Panc1 (cell line): ENCODE data around the gene DVL2.

Source experiments
- POLR2AphosphoS5 ChIP-seq: IDR thresholded peaks from 2 replicates; pipeline ENCODE4 v1.6.1; 2012; ENCODE audit warnings: mild to moderate bottlenecking, low read depth, low read length, moderate library complexity
- TF ChIP-seq, protein P1 (sequence below): fragments of 450-650 bp; IDR thresholded peaks from 2 replicates; pipeline ENCODE4 v1.5.1; 2017; ENCODE audit warnings: mild to moderate bottlenecking

DNA sequence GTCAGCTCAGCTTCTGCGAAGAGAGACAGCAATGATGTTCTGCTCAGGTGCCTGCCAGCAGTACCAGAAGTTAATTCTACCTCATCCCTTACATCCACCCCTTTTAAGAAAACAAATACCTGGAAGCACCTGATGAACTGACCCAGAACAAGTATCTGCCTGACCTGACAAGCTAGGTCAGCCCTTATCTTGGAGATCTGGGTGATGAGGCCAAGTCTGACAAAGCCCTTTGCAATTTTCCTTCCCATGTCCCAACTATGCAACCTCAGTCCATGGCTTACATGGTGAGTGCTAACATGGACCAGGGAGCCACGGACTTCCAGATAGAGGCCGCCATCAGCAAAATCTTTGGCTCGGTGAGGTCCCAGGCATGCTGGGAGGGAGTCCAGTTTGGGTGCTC lies 10.9 kb downstream of the DVL2 start:
- TF ChIP-seq, protein P1, sequence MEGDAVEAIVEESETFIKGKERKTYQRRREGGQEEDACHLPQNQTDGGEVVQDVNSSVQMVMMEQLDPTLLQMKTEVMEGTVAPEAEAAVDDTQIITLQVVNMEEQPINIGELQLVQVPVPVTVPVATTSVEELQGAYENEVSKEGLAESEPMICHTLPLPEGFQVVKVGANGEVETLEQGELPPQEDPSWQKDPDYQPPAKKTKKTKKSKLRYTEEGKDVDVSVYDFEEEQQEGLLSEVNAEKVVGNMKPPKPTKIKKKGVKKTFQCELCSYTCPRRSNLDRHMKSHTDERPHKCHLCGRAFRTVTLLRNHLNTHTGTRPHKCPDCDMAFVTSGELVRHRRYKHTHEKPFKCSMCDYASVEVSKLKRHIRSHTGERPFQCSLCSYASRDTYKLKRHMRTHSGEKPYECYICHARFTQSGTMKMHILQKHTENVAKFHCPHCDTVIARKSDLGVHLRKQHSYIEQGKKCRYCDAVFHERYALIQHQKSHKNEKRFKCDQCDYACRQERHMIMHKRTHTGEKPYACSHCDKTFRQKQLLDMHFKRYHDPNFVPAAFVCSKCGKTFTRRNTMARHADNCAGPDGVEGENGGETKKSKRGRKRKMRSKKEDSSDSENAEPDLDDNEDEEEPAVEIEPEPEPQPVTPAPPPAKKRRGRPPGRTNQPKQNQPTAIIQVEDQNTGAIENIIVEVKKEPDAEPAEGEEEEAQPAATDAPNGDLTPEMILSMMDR, result no peak
- TF ChIP-seq POLR2AphosphoS5, result no peak
